Measurements from ENCODE around the gene VGLL1. TPM values are rescaled to one million over a fixed set of nuclear protein-coding genes. Genes with fewer than 3 reads are reported as not detected.

Gene VGLL1
- polyA plus RNA-seq, 1 donor (not counting 4 experiments of a cell fraction or from before 2014, with no cell fraction given): 4.1 TPM

DNA sequence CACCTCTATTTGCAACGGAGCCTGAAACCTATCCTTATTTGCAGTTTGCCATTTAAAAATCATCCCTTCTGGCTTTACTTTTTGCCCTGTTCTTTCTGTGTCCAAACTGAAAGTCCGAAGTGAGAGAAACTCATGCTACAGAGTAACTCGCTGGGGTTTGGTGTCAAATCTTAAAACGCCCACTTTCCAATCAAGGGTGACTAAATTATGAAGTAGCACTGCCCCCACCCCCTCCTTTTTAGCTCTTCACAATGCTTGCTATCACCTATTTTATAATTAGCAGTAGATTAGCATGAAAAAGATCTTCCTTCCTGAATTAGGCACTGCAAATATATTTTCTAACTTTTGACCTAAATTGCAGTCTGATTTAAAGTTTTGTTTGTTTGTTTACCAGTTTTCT lies 52.5 kb downstream of the VGLL1 start:
- no peaks in the 10 kb centered on the region for H3K79me2 ChIP-seq (ENCODE audit: control insufficient read depth, insufficient read depth, low read length)
- DNase-seq (ENCODE audit: low read depth, low spot score): no peak
- H4K20me1 ChIP-seq (ENCODE audit: control insufficient read depth, extremely low read depth, insufficient read depth, low read length): no peaks in the 10 kb centered on the region
- no peak overlapping the region for H3K27ac ChIP-seq (ENCODE audit: control insufficient read depth, insufficient read depth, low read length)
- H2AFZ ChIP-seq (ENCODE audit: control insufficient read depth, low read length): no peak overlapping the region
- TF ChIP-seq EZH2 (IDR thresholded peaks at IDR 0.05; ENCODE audit: low read length): no peak
- TF ChIP-seq, protein P1, sequence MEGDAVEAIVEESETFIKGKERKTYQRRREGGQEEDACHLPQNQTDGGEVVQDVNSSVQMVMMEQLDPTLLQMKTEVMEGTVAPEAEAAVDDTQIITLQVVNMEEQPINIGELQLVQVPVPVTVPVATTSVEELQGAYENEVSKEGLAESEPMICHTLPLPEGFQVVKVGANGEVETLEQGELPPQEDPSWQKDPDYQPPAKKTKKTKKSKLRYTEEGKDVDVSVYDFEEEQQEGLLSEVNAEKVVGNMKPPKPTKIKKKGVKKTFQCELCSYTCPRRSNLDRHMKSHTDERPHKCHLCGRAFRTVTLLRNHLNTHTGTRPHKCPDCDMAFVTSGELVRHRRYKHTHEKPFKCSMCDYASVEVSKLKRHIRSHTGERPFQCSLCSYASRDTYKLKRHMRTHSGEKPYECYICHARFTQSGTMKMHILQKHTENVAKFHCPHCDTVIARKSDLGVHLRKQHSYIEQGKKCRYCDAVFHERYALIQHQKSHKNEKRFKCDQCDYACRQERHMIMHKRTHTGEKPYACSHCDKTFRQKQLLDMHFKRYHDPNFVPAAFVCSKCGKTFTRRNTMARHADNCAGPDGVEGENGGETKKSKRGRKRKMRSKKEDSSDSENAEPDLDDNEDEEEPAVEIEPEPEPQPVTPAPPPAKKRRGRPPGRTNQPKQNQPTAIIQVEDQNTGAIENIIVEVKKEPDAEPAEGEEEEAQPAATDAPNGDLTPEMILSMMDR (optimal IDR thresholded peaks at IDR 0.05 in 1 of 3, IDR thresholded peaks at IDR 0.05 in 1 of 3, conservative IDR thresholded peaks at IDR 0.05 in 1 of 3; ENCODE audit: extremely low read depth in 1 of 3, insufficient read depth in 2 of 3, low read length in 3 of 3): no peak
- no peaks in the 10 kb centered on the region for H3K4me1 ChIP-seq (ENCODE audit: control insufficient read depth, extremely low read depth, insufficient read depth, low read length)
- dilution Hi-C loops (cut with MboI; ENCODE audit: extremely low pct_ligation_motif_present, low sequenced_read_pairs): no loop called here
- H3K36me3 ChIP-seq (ENCODE audit: control insufficient read depth in 2 of 2, extremely low read depth in 1 of 2, insufficient read depth in 2 of 2, low read length in 2 of 2): no peaks in the 10 kb centered on the region
- H3K4me3 ChIP-seq (ENCODE audit: control insufficient read depth in 2 of 3, extremely low read depth in 1 of 3, insufficient read depth in 2 of 3, low read depth in 1 of 3, low read length in 3 of 3): no peak overlapping the region
- no peak for FAIRE-seq
- H3K9me3 ChIP-seq (ENCODE audit: control insufficient read depth, low read depth, low read length): no peaks in the 10 kb centered on the region
- H3K4me2 ChIP-seq (ENCODE audit: control insufficient read depth, extremely low read depth, insufficient read depth, low read depth, low read length): no peak overlapping the region
- peaks cover 5% of the 10 kb centered on the region for H3K27me3 ChIP-seq (ENCODE audit: control insufficient read depth, extremely low read depth, insufficient read depth, low read length)
- H3K9ac ChIP-seq (ENCODE audit: control insufficient read depth, extremely low read depth, insufficient read depth, low read length): no peak overlapping the region
- H3K9me1 ChIP-seq (ENCODE audit: control insufficient read depth, extremely low read depth, insufficient read depth, low read length): no peaks in the 10 kb centered on the region

DNA sequence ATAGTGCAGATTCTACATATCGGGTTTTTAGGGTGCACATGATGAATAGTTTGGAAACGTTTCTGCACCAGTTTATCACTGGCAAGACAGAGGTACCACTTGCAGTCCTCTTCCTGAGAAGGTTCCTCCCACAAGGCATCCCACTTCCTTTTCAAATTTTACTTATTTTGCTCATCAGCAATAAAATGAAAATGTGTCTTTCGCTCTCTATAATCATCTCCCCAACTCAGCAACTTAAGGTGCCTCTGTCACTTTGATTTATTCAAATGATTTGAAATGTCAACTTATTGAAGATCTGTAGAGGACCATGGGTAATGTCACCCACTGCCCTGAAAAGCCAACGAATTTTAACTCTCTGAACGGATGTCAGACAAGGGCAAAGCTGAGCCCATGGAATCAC lies 53.2 kb downstream of the VGLL1 start:
- no peak for TF ChIP-seq EZH2 (IDR thresholded peaks at IDR 0.05; ENCODE audit: low read length)
- TF ChIP-seq, protein P1 (optimal IDR thresholded peaks at IDR 0.05 in 1 of 3, IDR thresholded peaks at IDR 0.05 in 1 of 3, conservative IDR thresholded peaks at IDR 0.05 in 1 of 3; ENCODE audit: extremely low read depth in 1 of 3, insufficient read depth in 2 of 3, low read length in 3 of 3): no peak
- FAIRE-seq: no peak
- peaks cover 5% of the 10 kb centered on the region for H3K27me3 ChIP-seq (ENCODE audit: control insufficient read depth, extremely low read depth, insufficient read depth, low read length)
- H3K79me2 ChIP-seq (ENCODE audit: control insufficient read depth, insufficient read depth, low read length): no peaks in the 10 kb centered on the region
- no peak overlapping the region for H3K27ac ChIP-seq (ENCODE audit: control insufficient read depth, insufficient read depth, low read length)
- no peaks in the 10 kb centered on the region for H3K36me3 ChIP-seq (ENCODE audit: control insufficient read depth in 2 of 2, extremely low read depth in 1 of 2, insufficient read depth in 2 of 2, low read length in 2 of 2)
- H3K9me1 ChIP-seq (ENCODE audit: control insufficient read depth, extremely low read depth, insufficient read depth, low read length): no peaks in the 10 kb centered on the region
- H3K4me1 ChIP-seq (ENCODE audit: control insufficient read depth, extremely low read depth, insufficient read depth, low read length): no peaks in the 10 kb centered on the region
- no peak for DNase-seq (ENCODE audit: low read depth, low spot score)
- H3K9ac ChIP-seq (ENCODE audit: control insufficient read depth, extremely low read depth, insufficient read depth, low read length): no peak overlapping the region
- H3K4me3 ChIP-seq (ENCODE audit: control insufficient read depth in 2 of 3, extremely low read depth in 1 of 3, insufficient read depth in 2 of 3, low read depth in 1 of 3, low read length in 3 of 3): no peak overlapping the region
- H2AFZ ChIP-seq (ENCODE audit: control insufficient read depth, low read length): no peak overlapping the region
- H3K4me2 ChIP-seq (ENCODE audit: control insufficient read depth, extremely low read depth, insufficient read depth, low read depth, low read length): no peak overlapping the region
- H3K9me3 ChIP-seq (ENCODE audit: control insufficient read depth, low read depth, low read length): no peaks in the 10 kb centered on the region
- H4K20me1 ChIP-seq (ENCODE audit: control insufficient read depth, extremely low read depth, insufficient read depth, low read length): no peaks in the 10 kb centered on the region
- dilution Hi-C loops (cut with MboI; ENCODE audit: extremely low pct_ligation_motif_present, low sequenced_read_pairs): no loop called here
